ENCODE measurements around the gene SOCS4.
"Not testable (repeated sequence)": the region's sequence is repeated elsewhere in the genome, so short reads cannot be mapped to it uniquely, and the experiment has no call there.

The SOCS4 gene, protein sequence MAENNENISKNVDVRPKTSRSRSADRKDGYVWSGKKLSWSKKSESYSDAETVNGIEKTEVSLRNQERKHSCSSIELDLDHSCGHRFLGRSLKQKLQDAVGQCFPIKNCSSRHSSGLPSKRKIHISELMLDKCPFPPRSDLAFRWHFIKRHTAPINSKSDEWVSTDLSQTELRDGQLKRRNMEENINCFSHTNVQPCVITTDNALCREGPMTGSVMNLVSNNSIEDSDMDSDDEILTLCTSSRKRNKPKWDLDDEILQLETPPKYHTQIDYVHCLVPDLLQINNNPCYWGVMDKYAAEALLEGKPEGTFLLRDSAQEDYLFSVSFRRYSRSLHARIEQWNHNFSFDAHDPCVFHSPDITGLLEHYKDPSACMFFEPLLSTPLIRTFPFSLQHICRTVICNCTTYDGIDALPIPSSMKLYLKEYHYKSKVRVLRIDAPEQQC

GRCh38 chr14:55026793-55027561 is at the start of gene SOCS4, which contains the start of gene WDHD1:
TSS of gene SOCS4 (plus strand) at chr14:55027236. CDS start at chr14:55043042, 15,806 bp downstream.
TSS of gene WDHD1 (minus strand) at chr14:55027099. CDS start at chr14:55026787, 312 bp downstream.
- DNase-seq (ENCODE audit: low read depth), result peak; percentile 77

GRCh38 chr14:54979039-54979438 is 48.0 kb upstream of the SOCS4 start:
- DNase-seq (ENCODE audit: low read depth), result no peak

GRCh38 chr14:54981698-54982097 is 45.3 kb upstream of the SOCS4 start:
- DNase-seq (ENCODE audit: low read depth), result no peak

- DNase-seq (ENCODE audit: low read depth), result no peak
Observed at GRCh38 chr14:54985156-54985555, 41.9 kb upstream of the SOCS4 start.

GRCh38 chr14:55000381-55000780 is 26.7 kb upstream of the SOCS4 start:
- DNase-seq (ENCODE audit: low read depth), result no peak

DNA sequence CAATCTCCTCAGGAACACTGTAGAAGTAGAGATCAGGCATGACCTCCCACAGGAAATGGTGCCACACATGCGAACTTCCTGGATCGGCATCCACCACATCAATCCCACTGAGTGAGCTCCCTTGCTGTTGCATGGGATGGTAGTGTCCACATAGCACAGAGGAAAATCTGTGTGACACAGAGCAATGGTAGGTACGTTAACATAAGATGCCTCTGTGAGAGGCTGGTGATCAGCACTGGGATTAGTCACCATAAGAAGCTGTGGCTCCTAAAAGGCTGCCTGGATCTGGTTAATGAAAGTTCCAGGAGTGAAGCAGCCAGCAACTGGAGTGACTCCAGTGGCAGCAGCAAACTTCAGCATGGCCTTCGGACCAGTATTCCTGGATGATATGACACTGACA is 22.0 kb upstream of the SOCS4 start:
- no peak for DNase-seq (ENCODE audit: low read depth)

DNA sequence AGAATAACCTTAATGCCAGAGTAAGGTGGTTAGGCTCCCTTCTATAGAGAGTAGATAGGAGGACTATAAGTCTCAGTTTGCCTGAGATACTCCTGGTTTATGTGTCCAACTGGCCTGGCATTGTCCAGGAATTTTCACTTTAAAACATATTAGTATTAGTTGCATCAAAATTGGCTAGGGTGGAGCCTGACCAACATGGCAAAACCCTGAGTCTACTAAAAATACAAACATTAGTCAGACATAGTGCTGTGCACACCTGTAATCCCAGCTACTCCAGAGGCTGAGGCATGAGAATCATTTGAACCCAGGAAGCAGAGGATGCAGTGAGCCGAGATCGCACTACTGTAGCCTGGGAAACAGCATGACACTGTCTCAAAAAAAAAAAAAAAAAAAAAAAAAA is 12.0 kb upstream of the SOCS4 start:
- no peak for DNase-seq (ENCODE audit: low read depth)

DNA sequence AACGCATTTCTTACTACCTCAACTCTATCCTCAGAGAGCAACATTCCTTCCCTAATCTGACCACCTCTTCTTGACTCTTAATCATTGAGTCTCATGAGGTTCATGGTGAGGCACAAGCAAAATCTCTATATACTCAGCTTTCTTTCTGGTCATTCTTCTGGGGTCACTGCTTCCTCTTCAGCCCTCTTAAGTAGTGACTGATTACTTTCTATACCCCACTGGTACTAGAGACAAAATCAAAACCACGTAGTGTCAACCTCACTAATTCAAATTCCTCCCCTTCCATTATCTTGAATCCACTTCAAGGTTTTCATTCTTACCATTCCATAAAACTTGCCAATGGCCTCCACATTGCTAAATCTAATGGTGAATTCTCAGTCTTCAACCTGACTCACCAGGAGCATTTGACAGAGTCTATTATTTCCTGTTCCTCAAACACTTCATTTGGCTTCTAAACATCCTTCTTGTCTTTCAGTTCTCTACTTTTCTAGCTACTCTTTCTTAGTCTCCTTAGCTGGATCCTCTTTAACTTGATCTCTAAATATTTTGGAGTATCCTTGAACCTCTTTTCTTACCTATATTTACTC is 7.0 kb upstream of the SOCS4 start:
- DNase-seq (ENCODE audit: low read depth), result no peak

GRCh38 chr14:55024365-55024764 is 2.7 kb upstream of the SOCS4 start:
- not testable (repeated sequence) for DNase-seq (ENCODE audit: low read depth)

- DNase-seq (ENCODE audit: low read depth), result no peak
Observed at GRCh38 chr14:55025948-55026347, 1.1 kb upstream of the SOCS4 start.

DNA sequence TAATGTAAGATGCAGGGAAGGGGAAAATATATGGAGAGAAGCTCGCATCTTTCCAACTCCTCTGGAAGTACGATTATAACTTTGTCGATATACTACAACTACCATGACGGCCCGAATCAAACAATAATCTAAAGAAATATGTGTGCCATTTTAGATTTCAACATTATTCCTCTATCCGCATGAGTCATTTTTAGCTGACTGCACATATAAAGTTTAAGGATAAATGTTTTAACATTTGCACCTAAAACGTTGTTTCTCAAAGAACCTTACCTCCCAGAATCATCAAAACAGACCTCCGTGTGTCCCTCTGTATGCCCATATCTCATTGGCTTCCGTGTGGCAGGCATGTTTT is 619 bp upstream of the SOCS4 start:
- no peak for DNase-seq (ENCODE audit: low read depth)

DNA sequence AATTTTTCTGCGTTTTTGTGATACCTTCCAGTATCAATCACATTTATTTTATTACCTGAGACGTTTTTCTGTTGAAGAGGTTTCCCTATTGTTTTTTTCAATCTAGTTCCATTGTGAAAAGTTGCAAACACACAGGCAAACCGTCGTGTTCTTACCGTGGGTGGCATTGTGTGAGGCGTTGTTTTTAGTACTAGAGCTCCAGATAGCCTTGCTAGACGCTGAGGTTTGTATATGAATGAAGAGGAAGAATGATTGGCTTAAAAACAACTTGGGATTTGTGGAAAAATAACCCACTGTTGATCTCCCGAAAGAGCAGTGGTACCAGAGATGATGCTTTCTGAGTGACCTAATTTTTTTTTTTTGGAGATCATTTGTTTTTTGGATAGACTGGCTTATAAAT is 1.0 kb downstream of the SOCS4 start:
- DNase-seq (ENCODE audit: low read depth), result no peak

DNA sequence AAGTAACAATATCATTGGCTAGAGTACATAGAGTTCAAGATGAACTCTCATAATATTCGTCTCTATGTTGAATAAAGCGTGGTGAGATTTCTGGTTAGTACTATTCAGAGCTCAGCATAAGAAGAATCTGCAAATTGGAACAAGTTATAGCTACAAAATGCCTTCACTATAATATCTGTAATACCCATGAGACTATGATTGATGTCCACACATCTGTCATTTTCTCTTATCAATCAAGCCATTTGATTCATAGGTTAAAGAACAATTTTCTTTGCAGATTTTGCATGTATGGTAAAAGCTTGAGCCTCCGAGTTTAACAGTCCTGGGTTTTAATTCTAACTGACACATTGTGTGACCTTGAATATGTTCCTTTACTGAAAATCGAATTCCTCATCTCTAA is 1.4 kb downstream of the SOCS4 start:
- DNase-seq (ENCODE audit: low read depth), result no peak

DNA sequence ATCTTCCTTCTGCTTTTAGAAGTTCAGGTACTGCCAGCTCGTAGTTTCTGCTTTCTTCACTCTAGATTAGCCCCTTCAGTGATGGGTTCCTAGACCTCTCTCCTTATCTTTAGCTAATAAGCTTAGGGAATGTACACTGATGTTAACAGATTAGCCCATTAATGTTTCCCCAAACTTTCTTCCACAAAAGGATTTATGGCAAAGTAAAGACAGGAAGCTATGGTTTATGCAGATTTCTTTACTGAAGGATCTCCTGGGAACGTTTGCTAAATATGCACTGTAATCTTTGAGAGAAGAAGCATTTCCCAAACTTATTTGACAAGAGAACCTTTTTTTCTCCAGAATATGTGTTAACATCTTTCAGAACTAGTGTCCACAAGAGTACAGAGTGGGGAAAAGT is 4.2 kb downstream of the SOCS4 start:
- no peak for DNase-seq (ENCODE audit: low read depth)

- DNase-seq (ENCODE audit: low read depth), result not testable (repeated sequence)
Observed at GRCh38 chr14:55037995-55038394, 11.0 kb downstream of the SOCS4 start.

DNA sequence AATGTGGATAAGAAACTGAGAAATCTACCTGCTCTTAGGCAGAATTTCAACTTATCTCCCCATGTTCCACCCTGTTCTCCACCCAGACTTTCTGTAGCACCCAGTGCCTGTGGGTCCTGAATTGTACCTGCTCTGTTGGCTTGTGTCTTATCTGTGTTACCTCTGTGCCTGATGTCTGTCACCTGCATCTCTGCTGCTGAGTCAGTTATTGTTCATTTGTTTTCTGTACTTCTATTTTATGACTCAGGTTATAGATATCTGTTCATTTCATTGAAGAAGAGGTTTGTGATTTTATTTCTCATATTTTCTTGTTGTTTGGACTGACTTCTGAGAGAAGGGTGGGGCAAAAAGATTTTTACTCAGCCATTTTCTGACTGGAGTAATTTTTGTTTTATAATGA is 11.7 kb downstream of the SOCS4 start:
- DNase-seq (ENCODE audit: low read depth), result no peak

GRCh38 chr14:55043528-55043927 is 16.5 kb downstream of the SOCS4 start:
- no peak for DNase-seq (ENCODE audit: low read depth)

DNA sequence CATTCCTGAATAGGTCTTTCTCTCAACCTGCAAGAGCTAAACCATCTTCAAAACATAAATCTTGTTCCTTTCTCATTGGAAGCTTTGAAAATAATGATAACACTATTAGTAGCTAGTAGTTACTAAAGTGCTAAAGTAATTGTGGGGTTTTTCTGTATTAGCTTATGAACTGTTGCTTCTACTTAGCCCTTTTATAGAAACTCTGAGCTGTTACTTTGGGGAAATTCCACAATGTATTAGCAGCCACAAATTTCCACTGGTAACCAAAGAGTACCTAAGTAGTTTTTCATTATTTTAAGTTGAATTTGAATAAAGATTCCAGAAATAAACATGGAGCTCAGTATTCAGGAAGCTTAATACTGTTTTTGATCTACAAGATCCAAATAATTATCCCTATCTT is 18.1 kb downstream of the SOCS4 start:
- DNase-seq (ENCODE audit: low read depth), result no peak

- no peak for DNase-seq (ENCODE audit: low read depth)
Observed at GRCh38 chr14:55047301-55048053, 20.4 kb downstream of the SOCS4 start.

DNA sequence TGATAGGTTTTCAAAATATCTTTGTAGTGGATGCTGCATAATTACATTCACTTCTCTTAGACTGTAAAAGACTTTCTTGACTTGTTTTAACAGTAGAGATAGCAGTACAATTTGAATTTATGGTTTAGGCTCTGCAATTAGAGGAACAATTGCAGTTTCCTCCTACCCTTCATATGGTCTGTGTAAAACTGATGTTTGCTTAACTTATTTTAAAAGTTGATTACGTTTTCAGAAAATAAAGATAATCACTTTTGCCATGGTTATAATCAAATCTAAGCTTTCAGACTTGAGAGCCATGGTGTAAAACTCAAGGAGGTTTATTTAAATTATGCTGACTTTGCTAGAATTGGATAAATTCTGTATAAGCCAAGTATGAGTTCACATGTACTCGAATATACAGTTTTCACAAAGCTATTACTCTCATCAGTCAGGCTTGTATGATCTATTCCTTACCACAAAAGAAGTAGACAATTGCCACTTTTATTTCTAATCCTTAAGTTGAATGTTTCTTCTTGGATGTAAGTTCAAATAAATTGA is 21.9 kb downstream of the SOCS4 start:
- DNase-seq (ENCODE audit: low read depth), result no peak

- DNase-seq (ENCODE audit: low read depth), result no peak
Observed at GRCh38 chr14:55051165-55051422, 24.1 kb downstream of the SOCS4 start.
